Caco-2 (cell line): ENCODE results near the gene NINJ2. TPM values are rescaled to one million over a fixed set of nuclear protein-coding genes. Genes with fewer than 3 reads are reported as not detected.

Source experiments
- BruUV-seq: library from RNA; stranded (reverse); fragments of 400-500 nt; replicated peaks from 2 replicates; lab custom pipeline; 2021; lab: Mats Ljungman, UMichigan
- CTCF ChIA-PET: fragments of 300-600 bp; sonication (Branson Sonifier 250); formaldehyde crosslinking; loops from one replicate; lab custom pipeline; 2022; ENCODE audit warnings: antibody characterized with exemption; lab: Charles Lee
- POLR2A ChIA-PET: fragments of 300-600 bp; sonication (Branson Sonifier 250); formaldehyde crosslinking; loops from one replicate; lab custom pipeline; 2022; ENCODE audit warnings: antibody characterized with exemption; lab: Charles Lee
- DNase-seq, 2 experiments: peaks; one replicate each; pipeline versions ENCODE4 v3.0.0 to v3.0.0-alpha.2; 2020 to 2022
- H3K27me3 ChIP-seq: replicated peaks from 2 replicates; pipeline ENCODE4 v1.6.0; 2011; ENCODE audit warnings: low read length; ENCODE audit not compliant: control insufficient read depth, insufficient read depth
- H3K36me3 ChIP-seq: 2 replicates; pipeline ENCODE4 v1.5.1; 2011; ENCODE audit warnings: low read length; ENCODE audit not compliant: control insufficient read depth, insufficient read depth
- H3K4me1 ChIP-seq: fragments of 250-450 bp; sonication (Bioruptor Pico); 2 replicates; pipeline ENCODE4 v1.5.1; 2020; ENCODE audit warnings: mild to moderate bottlenecking
- H3K4me3 ChIP-seq: 2 replicates; pipeline ENCODE4 v1.5.1; 2011; ENCODE audit warnings: low read depth, mild to moderate bottlenecking, control low read depth, low read length
- H3K9me3 ChIP-seq: fragments of 250-450 bp; sonication (Bioruptor Pico); 2 replicates; pipeline ENCODE4 v1.5.1; 2020; ENCODE audit warnings: mild to moderate bottlenecking, moderate library complexity
- H3K27ac Mint-ChIP-seq: one replicate; pipeline ENCODE4 v1.8.0; 2022; ENCODE audit warnings: mixed read lengths; ENCODE audit not compliant: unreplicated experiment
- H3K27me3 Mint-ChIP-seq: one replicate; pipeline ENCODE4 v1.8.0; 2022; ENCODE audit warnings: mixed read lengths; ENCODE audit not compliant: insufficient read depth, unreplicated experiment
- H3K36me3 Mint-ChIP-seq: one replicate; pipeline ENCODE4 v1.8.0; 2022; ENCODE audit warnings: mild to moderate bottlenecking, mixed read lengths; ENCODE audit not compliant: insufficient read depth, unreplicated experiment
- H3K4me1 Mint-ChIP-seq: one replicate; pipeline ENCODE4 v1.8.0; 2022; ENCODE audit warnings: low read depth, mixed read lengths; ENCODE audit not compliant: unreplicated experiment
- H3K4me3 Mint-ChIP-seq: one replicate; pipeline ENCODE4 v1.8.0; 2022; ENCODE audit warnings: mild to moderate bottlenecking, moderate library complexity, mixed read lengths; ENCODE audit not compliant: unreplicated experiment
- H3K9me3 Mint-ChIP-seq: one replicate; pipeline ENCODE4 v1.8.0; 2022; ENCODE audit warnings: mixed read lengths; ENCODE audit not compliant: unreplicated experiment
- CTCF ChIP-seq, 2 experiments: fragments of 200-600 bp in 1 of 2; IDR thresholded peaks; 1 replicate in 1 of 2; 2 replicates in 1 of 2; pipeline versions ENCODE4 v1.5.1 to v1.8.0; 2011 to 2022; ENCODE audit warnings: antibody characterized with exemption in 1 of 2, control low read depth in 1 of 2, inconsistent platforms in 1 of 2, low read depth in 1 of 2, low read length in 1 of 2, mild to moderate bottlenecking in 1 of 2, moderate library complexity in 1 of 2; ENCODE audit not compliant: insufficient read depth in 1 of 2, severe bottlenecking in 1 of 2, unreplicated experiment in 1 of 2
- intact Hi-C: fragments of 100-400 bp; cut with micrococcal nuclease; formaldehyde crosslinking; loops from one replicate; pipeline ENCODE4 v1.10.0; 2022; ENCODE audit not compliant: unreplicated experiment
- total RNA-seq: library from RNA; stranded (reverse); gene quantifications from 2 replicates; pipeline ENCODE4 v1.2.3, GENCODE V29; 2022

NINJ2 gene
- total RNA-seq, 1 experiment from 2014 or later: 7.0 TPM

- peaks cover 17% of the 10 kb centered on the region for H3K4me1 ChIP-seq
- intact Hi-C loops: loop anchor here (2.0 to 5.0 kb wide), 2 partner anchors 44 to 284 kb away; partner anchors contain the start of gene SLC6A13
- POLR2A ChIA-PET: no interaction called here
- H3K4me3 Mint-ChIP-seq: no peak overlapping the region
- H3K9me3 ChIP-seq: no peaks in the 10 kb centered on the region
- CTCF ChIA-PET: interaction anchor here (0.6 to 1.6 kb wide), 6 partner anchors 68 to 269 kb away, joined by 3 to 9 read pairs (median 3); partner anchors contain the start of gene B4GALNT3
- peaks cover 18% of the 10 kb centered on the region for H3K4me1 Mint-ChIP-seq
- no peaks in the 10 kb centered on the region for H3K36me3 ChIP-seq
- no peaks in the 10 kb centered on the region for H3K9me3 Mint-ChIP-seq
- H3K4me3 ChIP-seq: no peak overlapping the region
- H3K27me3 ChIP-seq: no peaks in the 10 kb centered on the region
- DNase-seq: peak in 1 of 2 experiments; percentile 47
- H3K27ac Mint-ChIP-seq: peak overlapping the region; percentile 1
- BruUV-seq: no TSS peak
- TF ChIP-seq CTCF (IDR thresholded peaks at IDR 0.05; ENCODE audit: insufficient read depth in 1 of 2, low read depth in 1 of 2, low read length in 1 of 2, severe bottlenecking in 1 of 2, unreplicated experiment in 1 of 2): no peak
- H3K36me3 Mint-ChIP-seq: peaks cover 29% of the 10 kb centered on the region
- no peaks in the 10 kb centered on the region for H3K27me3 Mint-ChIP-seq
Measured at GRCh38 chr12:546265-546919, 116.9 kb downstream of the NINJ2 start.

DNA sequence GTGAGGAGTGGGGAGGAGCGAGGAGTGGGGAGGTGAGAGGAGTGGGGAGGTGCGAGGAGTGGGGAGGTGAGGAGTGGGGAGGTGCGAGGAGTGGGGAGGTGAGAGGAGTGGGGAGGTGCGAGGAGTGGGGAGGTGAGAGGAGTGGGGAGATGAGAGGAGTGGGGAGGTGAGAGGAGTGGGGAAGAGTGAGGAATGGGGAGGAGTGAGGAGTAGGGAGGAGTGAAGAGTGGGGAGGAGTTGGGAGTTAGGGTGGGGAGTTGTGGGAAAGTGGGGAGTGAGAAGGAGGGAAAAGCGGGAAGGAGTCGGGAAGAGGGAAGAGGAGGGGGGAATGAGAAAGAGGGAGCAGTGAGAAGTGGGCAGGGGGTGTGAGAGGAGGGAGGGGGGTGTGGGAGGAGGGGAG, 117.4 kb downstream of the NINJ2 start:
- no peak overlapping the region for H3K4me3 Mint-ChIP-seq
- H3K9me3 ChIP-seq: no peaks in the 10 kb centered on the region
- POLR2A ChIA-PET: no interaction called here
- no peak overlapping the region for H3K27ac Mint-ChIP-seq
- peaks cover 23% of the 10 kb centered on the region for H3K4me1 ChIP-seq
- intact Hi-C loops: loop anchor here (2.0 to 5.0 kb wide), 2 partner anchors 43 to 284 kb away; partner anchors contain the start of gene SLC6A13
- no peaks in the 10 kb centered on the region for H3K27me3 ChIP-seq
- peaks cover 18% of the 10 kb centered on the region for H3K4me1 Mint-ChIP-seq
- H3K36me3 ChIP-seq: no peaks in the 10 kb centered on the region; the same call in 1 of the 2 replicates
- CTCF ChIA-PET: no interaction called here
- H3K27me3 Mint-ChIP-seq: no peaks in the 10 kb centered on the region
- no peak for DNase-seq
- H3K9me3 Mint-ChIP-seq: no peaks in the 10 kb centered on the region
- no TSS peak for BruUV-seq
- peaks cover 24% of the 10 kb centered on the region for H3K36me3 Mint-ChIP-seq
- no peak overlapping the region for H3K4me3 ChIP-seq
- no peak for TF ChIP-seq CTCF (IDR thresholded peaks at IDR 0.05; ENCODE audit: insufficient read depth in 1 of 2, low read depth in 1 of 2, low read length in 1 of 2, severe bottlenecking in 1 of 2, unreplicated experiment in 1 of 2)

DNA sequence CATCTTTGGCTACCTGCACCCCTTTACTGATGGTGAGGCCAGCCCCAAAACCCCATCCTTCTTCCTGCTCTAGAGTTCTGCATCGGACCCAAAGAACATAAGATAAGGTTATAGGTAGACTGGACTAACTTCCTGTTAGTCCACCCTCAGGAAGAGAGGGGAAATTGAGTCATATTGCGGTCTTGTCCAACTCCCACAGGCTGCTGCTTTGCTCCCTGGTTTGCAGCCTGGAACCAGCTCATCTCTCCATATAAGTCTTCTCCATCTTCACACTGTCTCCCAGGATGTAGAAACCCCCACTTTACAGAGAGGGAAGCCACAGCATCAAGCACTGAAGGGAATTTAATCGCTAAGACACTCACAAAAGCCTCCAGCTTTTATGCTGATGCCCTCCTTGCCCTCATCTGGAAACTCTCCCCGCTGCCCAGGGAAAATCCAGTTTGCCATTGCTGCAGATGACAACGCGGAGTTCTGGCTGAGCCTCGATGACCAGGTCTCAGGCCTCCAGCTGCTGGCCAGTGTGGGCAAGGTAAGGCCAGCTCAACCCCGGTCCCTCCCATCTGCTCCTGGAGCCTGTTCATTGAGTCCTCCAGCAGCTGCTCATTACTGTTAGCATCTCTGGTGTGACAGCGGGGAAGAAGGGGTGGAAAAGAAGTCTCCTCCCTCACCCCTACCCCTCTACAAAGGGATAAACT, 118.2 kb downstream of the NINJ2 start:
- H3K4me3 ChIP-seq: no peak overlapping the region
- intact Hi-C loops: loop anchor here (5.0 kb wide), 1 partner anchor 283 kb away; the partner anchor contains the start of gene SLC6A13
- TF ChIP-seq CTCF (IDR thresholded peaks at IDR 0.05; ENCODE audit: insufficient read depth in 1 of 2, low read depth in 1 of 2, low read length in 1 of 2, severe bottlenecking in 1 of 2, unreplicated experiment in 1 of 2): no peak
- H3K4me1 ChIP-seq: peaks cover 23% of the 10 kb centered on the region
- H3K27me3 ChIP-seq: no peaks in the 10 kb centered on the region
- no TSS peak for BruUV-seq
- ChIA-PET POLR2A (no interaction called here), CTCF (interaction anchor here (0.6 to 3.2 kb wide), 8 partner anchors 9 to 144 kb away, joined by 3 to 21 read pairs (median 3); partner anchors contain the start of gene CCDC77)
- peak in 1 of 2 experiments; percentile 37 for DNase-seq
- H3K9me3 ChIP-seq: no peaks in the 10 kb centered on the region
- Mint-ChIP-seq H3K27me3 (no peaks in the 10 kb centered on the region), H3K36me3 (peaks cover 24% of the 10 kb centered on the region), H3K4me3 (no peak overlapping the region), H3K4me1 (peaks cover 24% of the 10 kb centered on the region), H3K27ac (peak overlapping the region; percentile 0), H3K9me3 (no peaks in the 10 kb centered on the region)
- no peaks in the 10 kb centered on the region; the same call in 1 of the 2 replicates for H3K36me3 ChIP-seq
